H1 (cell line): Measurements from ENCODE around the gene ARSA. TPM values are rescaled to one million over a fixed set of nuclear protein-coding genes. Genes with fewer than 3 reads are reported as not detected.

Source experiments
- CBX8 ChIP-seq: fragments of 300-800, 300-1000 bp; sonication (generic); IDR thresholded peaks from 2 replicates; pipeline ENCODE4 v1.7.1; 2016; ENCODE audit warnings: low read depth, low read length, borderline replicate concordance
- EGR1 ChIP-seq: IDR thresholded peaks from 2 replicates; pipeline ENCODE4 v1.6.1; 2011; ENCODE audit warnings: low read depth, low read length, borderline replicate concordance
- MAX ChIP-seq: IDR thresholded peaks from 2 replicates; pipeline ENCODE4 v1.6.1; 2012; ENCODE audit warnings: inconsistent platforms
- polyA plus RNA-seq, 7 experiments: library from polyadenylated mRNA; depleted of rRNA in 3 of 7; stranded (reverse) in 5 of 7; unstranded in 2 of 7; fragments of >200 nt in 5 of 7; fragments of 200-250 nt in 2 of 7; gene quantifications; 1 replicate in 5 of 7; 2 replicates in 1 of 7; 4 replicates in 1 of 7; pipeline versions ENCODE4 v1.2.1 to v1.2.3, GENCODE V29; 2011 to 2013; ENCODE audit warnings: missing spikeins in 2 of 7, mixed read lengths in 2 of 7
- total RNA-seq: library from RNA; stranded (reverse); fragmentation: NEBNext Ultra II Directional; extraction: Animal tissue kit (Norgen Biotek cat#: 25700); gene quantifications from 2 replicates; pipeline ENCODE4 v1.2.1, GENCODE V29; 2021

Gene ARSA
- total and polyA plus RNA-seq, 2 of the 8 experiments (the other 6 are each of a cell fraction or from before 2014, with no cell fraction given) = 9.8 to 10.1 TPM

- TF ChIP-seq CBX8 = no peak
- no peak for TF ChIP-seq EGR1
- peak; percentile 46; the same call in 1 of the 2 replicates for TF ChIP-seq MAX
Observed at GRCh38 chr22:50612528-50613221, 15.3 kb downstream of the ARSA start (continued).
